SK-N-MC (cell line): ENCODE data around the gene NIPAL1.

ENCODE experiments used
- EZH2 ChIP-seq: fragments of 200-600 bp; sonication (generic); IDR thresholded peaks from one replicate; pipeline ENCODE4 v1.6.1; 2017; ENCODE audit warnings: antibody characterized with exemption
- POLR2AphosphoS5 ChIP-seq: IDR thresholded peaks from 2 replicates; pipeline ENCODE4 v1.6.1; 2012; ENCODE audit warnings: mild to moderate bottlenecking, low read depth, low read length, borderline replicate concordance

DNA sequence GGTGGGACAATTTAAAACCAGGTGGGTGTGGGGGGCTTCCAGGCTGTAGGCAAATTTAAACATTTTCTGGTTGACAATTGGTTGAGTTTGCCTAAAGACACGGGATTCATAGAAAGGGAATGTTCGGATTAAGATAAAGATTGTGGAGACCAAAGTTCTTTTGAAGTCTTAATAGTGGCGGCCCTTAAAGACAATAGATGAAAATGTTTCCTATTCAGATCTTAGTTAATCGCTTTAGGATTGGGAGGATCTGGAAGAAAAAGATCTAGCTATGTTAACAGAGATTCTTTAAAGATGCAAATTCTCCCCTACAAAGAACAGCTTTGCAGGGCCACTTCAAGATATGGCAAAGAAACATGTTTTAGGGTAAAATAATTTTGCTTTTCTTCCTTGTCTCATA lies 4.8 kb upstream of the NIPAL1 start:
- TF ChIP-seq POLR2AphosphoS5 (no peak), EZH2 (no peak)
